ENCODE results near the gene FADS1.

FADS1 gene

DNA sequence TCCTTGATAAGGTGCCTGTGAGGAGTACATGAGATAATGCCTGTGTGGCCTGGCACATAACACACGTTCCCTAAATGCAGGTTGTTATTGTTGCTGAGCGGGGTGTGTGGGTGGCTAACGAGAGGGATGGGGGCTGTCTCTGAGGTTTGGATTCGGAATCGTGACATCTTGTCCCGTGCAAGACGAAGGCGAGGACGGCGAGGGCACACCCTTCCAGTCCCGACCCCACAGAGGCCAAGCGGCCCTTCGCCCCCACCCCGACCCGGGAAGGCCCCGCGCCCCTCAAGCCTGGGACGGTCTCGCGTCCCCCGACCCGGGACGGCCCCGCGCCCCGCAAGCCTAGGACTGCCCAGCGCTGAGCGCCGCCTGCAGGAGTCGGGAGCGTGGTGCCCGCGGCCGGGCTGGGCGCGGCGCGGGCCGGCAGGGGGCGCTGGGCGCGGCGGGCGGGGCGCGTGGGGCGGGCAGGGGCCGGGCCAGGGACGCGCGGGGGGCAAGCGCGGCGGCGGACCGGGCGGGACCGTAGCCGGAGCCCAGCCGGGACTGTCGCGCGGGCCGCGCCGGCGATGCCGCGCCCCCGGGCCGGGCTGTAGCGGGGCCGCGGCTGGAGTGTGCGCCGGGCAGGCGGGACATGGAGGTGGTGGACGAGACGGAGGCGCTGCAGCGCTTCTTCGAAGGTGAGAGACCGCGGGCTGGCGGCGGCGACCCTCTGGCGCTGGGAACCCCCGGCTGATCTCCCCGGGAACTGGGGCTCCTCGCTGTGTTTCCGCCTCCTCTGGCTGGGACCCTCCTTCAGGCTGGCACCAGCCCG lies 64.5 kb downstream of the FADS1 start, which contains the start of gene MYRF:
Gene MYRF, plus strand, starts transcription at position 520 of the 808 bp plus-strand sequence. Its CDS starts 109 bp downstream, at position 629.
- Histone ChIP-seq H3K9me3 (ENCODE audit: control insufficient read depth, low read length) (no peaks in the 10 kb centered on the region), H3K4me1 (ENCODE audit: control insufficient read depth, insufficient read depth, low read length) (peaks cover 52% of the 10 kb centered on the region), H3K36me3 (ENCODE audit: control insufficient read depth, insufficient read depth, low read length) (no peaks in the 10 kb centered on the region), H3K9ac (ENCODE audit: low read length) (peak within 1 kb of the TSS; percentile 93), H3K27me3 (ENCODE audit: control insufficient read depth, insufficient read depth, low read length) (no peaks in the 10 kb centered on the region), H3K4me3 (ENCODE audit: low read length) (peak within 1 kb of the TSS; percentile 82)

DNA sequence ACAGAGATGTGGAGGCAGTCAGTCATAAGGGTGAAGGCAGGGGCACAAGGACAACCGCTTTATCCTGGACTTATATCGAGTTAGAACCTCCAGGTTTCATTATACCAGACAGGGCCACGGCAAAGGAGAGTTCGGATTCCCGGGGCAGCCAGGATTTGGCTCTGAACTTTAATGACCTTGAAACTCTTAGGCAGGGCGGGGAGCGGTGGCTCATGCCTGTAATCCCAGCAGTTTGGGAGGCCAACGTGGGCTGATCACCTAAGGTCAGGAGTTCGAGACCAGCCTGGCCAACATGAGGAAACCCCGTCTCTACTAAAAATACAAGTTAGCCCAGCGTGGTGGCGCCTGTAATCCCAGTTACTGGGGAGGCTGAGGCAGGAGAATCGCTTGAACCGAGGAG lies 65.4 kb downstream of the FADS1 start:
- Histone ChIP-seq H3K9me3 (ENCODE audit: control insufficient read depth, low read length) (no peaks in the 10 kb centered on the region), H3K27me3 (ENCODE audit: control insufficient read depth, insufficient read depth, low read length) (no peaks in the 10 kb centered on the region), H3K9ac (ENCODE audit: low read length) (no peak overlapping the region), H3K4me3 (ENCODE audit: low read length) (no peak overlapping the region), H3K36me3 (ENCODE audit: control insufficient read depth, insufficient read depth, low read length) (no peaks in the 10 kb centered on the region), H3K4me1 (ENCODE audit: control insufficient read depth, insufficient read depth, low read length) (peaks cover 47% of the 10 kb centered on the region)

DNA sequence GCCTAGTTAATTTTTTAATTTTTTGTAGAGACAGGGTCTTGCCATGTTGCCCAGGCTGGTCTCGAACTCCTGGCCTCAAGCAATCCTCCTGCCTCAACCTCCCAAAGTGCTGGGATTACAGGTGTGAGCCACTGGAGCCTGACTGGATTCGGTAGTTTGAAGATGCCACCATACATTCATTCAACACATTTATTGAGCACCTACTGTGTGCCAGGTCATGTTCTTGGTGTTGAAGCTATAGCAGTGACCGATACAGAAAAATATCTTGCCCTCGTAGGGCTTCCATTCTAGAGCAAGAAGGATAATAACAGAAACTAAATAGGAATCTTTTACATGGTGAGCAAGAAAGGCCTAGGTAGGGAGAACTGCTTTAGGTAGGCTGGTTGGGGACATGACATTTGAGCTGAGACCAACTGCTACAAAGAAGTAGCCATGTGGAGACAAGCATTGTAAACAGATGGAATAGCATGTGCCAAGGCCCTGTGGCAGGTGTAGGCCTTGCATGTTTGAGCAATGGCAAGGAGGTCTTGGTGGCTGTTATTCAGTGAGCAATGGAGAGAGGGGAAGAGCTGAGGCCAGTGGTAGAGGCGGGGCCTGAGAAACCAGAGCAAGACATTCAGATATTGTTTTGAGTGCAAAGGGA lies 66.1 kb downstream of the FADS1 start:
- Histone ChIP-seq H3K4me1 (ENCODE audit: control insufficient read depth, insufficient read depth, low read length) (peaks cover 41% of the 10 kb centered on the region), H3K9ac (ENCODE audit: low read length) (no peak overlapping the region), H3K36me3 (ENCODE audit: control insufficient read depth, insufficient read depth, low read length) (no peaks in the 10 kb centered on the region), H3K4me3 (ENCODE audit: low read length) (no peak overlapping the region), H3K27me3 (ENCODE audit: control insufficient read depth, insufficient read depth, low read length) (no peaks in the 10 kb centered on the region), H3K9me3 (ENCODE audit: control insufficient read depth, low read length) (no peaks in the 10 kb centered on the region)

Measured in mucosa of stomach (tissue), 1 donor.